Fibroblast of lung (primary cell): ENCODE results near the gene FGF14. TPM values are rescaled to one million over a fixed set of nuclear protein-coding genes. Genes with fewer than 3 reads are reported as not detected.

Experiments used
- DNase-seq, 2 donors: peaks; one replicate each; pipeline versions ENCODE4 v3.0.0 to v3.0.0-alpha.2; 2010; ENCODE audit warnings: low read depth in 2 of 2
- H2AFZ ChIP-seq: 2 replicates; pipeline ENCODE4 v1.5.1; 2012; ENCODE audit warnings: low read length, control low read depth, inconsistent platforms
- H3K27ac ChIP-seq: 2 replicates; pipeline ENCODE4 v1.5.1; 2011; ENCODE audit warnings: low read length, control low read depth; ENCODE audit not compliant: insufficient read depth
- H3K27me3 ChIP-seq: 2 replicates; pipeline ENCODE4 v1.5.1; 2011; ENCODE audit warnings: mild to moderate bottlenecking, low read length; ENCODE audit not compliant: control insufficient read depth, insufficient read depth
- H3K36me3 ChIP-seq: 2 replicates; pipeline ENCODE4 v1.5.1; 2011; ENCODE audit warnings: low read length; ENCODE audit not compliant: control insufficient read depth, insufficient read depth
- H3K4me1 ChIP-seq: 2 replicates; pipeline ENCODE4 v1.5.1; 2011; ENCODE audit warnings: low read length; ENCODE audit not compliant: control insufficient read depth, insufficient read depth; ENCODE audit errors: extremely low read depth
- H3K4me2 ChIP-seq: 2 replicates; pipeline ENCODE4 v1.5.1; 2011; ENCODE audit warnings: low read length, control low read depth; ENCODE audit not compliant: insufficient read depth; ENCODE audit errors: extremely low read depth
- H3K4me3 ChIP-seq, 4 experiments: fragments of 200-600 bp in 1 of 4; sonication (generic) in 1 of 4; replicated peaks in 1 of 4; 2 replicates each; pipeline ENCODE4 v1.5.1; 2011 to 2016; ENCODE audit warnings: low read length in 4 of 4, low read depth in 3 of 4, mild to moderate bottlenecking in 3 of 4, control low read depth in 2 of 4, inconsistent platforms in 1 of 4, mixed read lengths in 1 of 4; ENCODE audit not compliant: insufficient read depth in 1 of 4; ENCODE audit errors: control extremely low read depth in 1 of 4
- H3K79me2 ChIP-seq: 2 replicates; pipeline ENCODE4 v1.5.1; 2012; ENCODE audit warnings: mild to moderate bottlenecking, low read length, inconsistent platforms; ENCODE audit not compliant: control insufficient read depth, insufficient read depth
- H3K9ac ChIP-seq: 2 replicates; pipeline ENCODE4 v1.5.1; 2011; ENCODE audit warnings: mild to moderate bottlenecking, low read length, control low read depth; ENCODE audit not compliant: insufficient read depth
- H3K9me3 ChIP-seq: 2 replicates; pipeline ENCODE4 v1.5.1; 2012; ENCODE audit warnings: low read depth, low read length; ENCODE audit not compliant: control insufficient read depth, insufficient read depth
- H4K20me1 ChIP-seq: 2 replicates; pipeline ENCODE4 v1.5.1; 2011; ENCODE audit warnings: low read length; ENCODE audit not compliant: control insufficient read depth, insufficient read depth; ENCODE audit errors: extremely low read depth
- CTCF ChIP-seq, 2 donors: IDR thresholded peaks in 1 of 2; conservative IDR thresholded peaks in 1 of 2; 1 replicate in 1 of 2; 2 replicates in 1 of 2; pipeline ENCODE4 v1.5.1; 2011 to 2012; ENCODE audit warnings: low read length in 2 of 2, control low read depth in 1 of 2, inconsistent platforms in 1 of 2, low read depth in 1 of 2, mild to moderate bottlenecking in 1 of 2
- EZH2 ChIP-seq: IDR thresholded peaks from 2 replicates; pipeline ENCODE4 v1.5.1; 2012; ENCODE audit warnings: low read length, control low read depth, mild to moderate bottlenecking; ENCODE audit errors: missing control alignments
- polyA plus RNA-seq, 2 donors: library from polyadenylated mRNA; depleted of rRNA in 1 of 2; stranded (reverse) in 1 of 2; unstranded in 1 of 2; fragments of >200 nt; gene quantifications; 2 replicates each; pipeline ENCODE4 v1.2.1, GENCODE V29; 2011 to 2012; ENCODE audit warnings: missing spikeins in 1 of 2
- total RNA-seq: library from RNA; depleted of rRNA; stranded (reverse); fragments of >200 nt; gene quantifications from 2 replicates; pipeline ENCODE4 v1.2.1, GENCODE V29; 2014

FGF14 gene
- total and polyA plus RNA-seq, 2 donors (not counting 1 experiment from before 2014, with no cell fraction given) = 0.94 to 7.8 TPM

GRCh38 chr13:101880581-101880980 lies 521.3 kb downstream of the FGF14 start:
- Histone ChIP-seq H3K4me3 (no peak overlapping the region), H3K36me3 (no peaks in the 10 kb centered on the region), H4K20me1 (no peaks in the 10 kb centered on the region), H3K9ac (no peak overlapping the region), H3K27ac (no peak overlapping the region), H3K9me3 (no peaks in the 10 kb centered on the region), H2AFZ (no peak overlapping the region), H3K4me2 (no peak overlapping the region), H3K79me2 (no peaks in the 10 kb centered on the region), H3K4me1 (no peaks in the 10 kb centered on the region), H3K27me3 (no peaks in the 10 kb centered on the region)
- no peak for DNase-seq
- no peak for TF ChIP-seq CTCF (conservative IDR thresholded peaks at IDR 0.05 in 1 of 2, IDR thresholded peaks at IDR 0.05 in 1 of 2; ENCODE audit: low read depth in 1 of 2, low read length in 2 of 2)
- no peak for TF ChIP-seq EZH2

- Histone ChIP-seq H3K36me3 (no peaks in the 10 kb centered on the region), H3K4me2 (no peak overlapping the region), H3K27ac (no peak overlapping the region), H4K20me1 (no peaks in the 10 kb centered on the region), H3K27me3 (no peaks in the 10 kb centered on the region), H3K9ac (no peak overlapping the region), H3K4me1 (no peaks in the 10 kb centered on the region), H3K79me2 (no peaks in the 10 kb centered on the region), H3K9me3 (no peaks in the 10 kb centered on the region), H2AFZ (no peak overlapping the region), H3K4me3 (no peak overlapping the region)
- TF ChIP-seq CTCF (conservative IDR thresholded peaks at IDR 0.05 in 1 of 2, IDR thresholded peaks at IDR 0.05 in 1 of 2; ENCODE audit: low read depth in 1 of 2, low read length in 2 of 2) (no peak), EZH2 (no peak)
- no peak for DNase-seq
Observed at GRCh38 chr13:101876951-101877350, 524.9 kb downstream of the FGF14 start.

- Histone ChIP-seq H3K9ac (no peak overlapping the region), H3K27ac (no peak overlapping the region), H3K36me3 (no peaks in the 10 kb centered on the region), H3K4me3 (no peak overlapping the region), H3K27me3 (no peaks in the 10 kb centered on the region), H3K4me2 (no peak overlapping the region), H2AFZ (no peak overlapping the region), H4K20me1 (no peaks in the 10 kb centered on the region), H3K9me3 (no peaks in the 10 kb centered on the region), H3K4me1 (no peaks in the 10 kb centered on the region), H3K79me2 (no peaks in the 10 kb centered on the region)
- peak; percentile 77 to 89 for DNase-seq
- TF ChIP-seq CTCF (conservative IDR thresholded peaks at IDR 0.05 in 1 of 2, IDR thresholded peaks at IDR 0.05 in 1 of 2; ENCODE audit: low read depth in 1 of 2, low read length in 2 of 2) (no peak), EZH2 (no peak)
Observed at GRCh38 chr13:101875717-101876393, 526.0 kb downstream of the FGF14 start.
